GM18868 (cell line): Measurements from ENCODE around the gene TSNAX.
"Not testable (repeated sequence)": the region's sequence is repeated elsewhere in the genome, so short reads cannot be mapped to it uniquely, and the experiment has no call there.

Experiments
- ATAC-seq: cut with Tn5 transposase; IDR thresholded peaks from one replicate; pipeline ENCODE4 v1.9.1; 2021; ENCODE audit warnings: mild to moderate bottlenecking, moderate library complexity; ENCODE audit not compliant: unreplicated experiment

Gene TSNAX, protein sequence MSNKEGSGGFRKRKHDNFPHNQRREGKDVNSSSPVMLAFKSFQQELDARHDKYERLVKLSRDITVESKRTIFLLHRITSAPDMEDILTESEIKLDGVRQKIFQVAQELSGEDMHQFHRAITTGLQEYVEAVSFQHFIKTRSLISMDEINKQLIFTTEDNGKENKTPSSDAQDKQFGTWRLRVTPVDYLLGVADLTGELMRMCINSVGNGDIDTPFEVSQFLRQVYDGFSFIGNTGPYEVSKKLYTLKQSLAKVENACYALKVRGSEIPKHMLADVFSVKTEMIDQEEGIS

DNA sequence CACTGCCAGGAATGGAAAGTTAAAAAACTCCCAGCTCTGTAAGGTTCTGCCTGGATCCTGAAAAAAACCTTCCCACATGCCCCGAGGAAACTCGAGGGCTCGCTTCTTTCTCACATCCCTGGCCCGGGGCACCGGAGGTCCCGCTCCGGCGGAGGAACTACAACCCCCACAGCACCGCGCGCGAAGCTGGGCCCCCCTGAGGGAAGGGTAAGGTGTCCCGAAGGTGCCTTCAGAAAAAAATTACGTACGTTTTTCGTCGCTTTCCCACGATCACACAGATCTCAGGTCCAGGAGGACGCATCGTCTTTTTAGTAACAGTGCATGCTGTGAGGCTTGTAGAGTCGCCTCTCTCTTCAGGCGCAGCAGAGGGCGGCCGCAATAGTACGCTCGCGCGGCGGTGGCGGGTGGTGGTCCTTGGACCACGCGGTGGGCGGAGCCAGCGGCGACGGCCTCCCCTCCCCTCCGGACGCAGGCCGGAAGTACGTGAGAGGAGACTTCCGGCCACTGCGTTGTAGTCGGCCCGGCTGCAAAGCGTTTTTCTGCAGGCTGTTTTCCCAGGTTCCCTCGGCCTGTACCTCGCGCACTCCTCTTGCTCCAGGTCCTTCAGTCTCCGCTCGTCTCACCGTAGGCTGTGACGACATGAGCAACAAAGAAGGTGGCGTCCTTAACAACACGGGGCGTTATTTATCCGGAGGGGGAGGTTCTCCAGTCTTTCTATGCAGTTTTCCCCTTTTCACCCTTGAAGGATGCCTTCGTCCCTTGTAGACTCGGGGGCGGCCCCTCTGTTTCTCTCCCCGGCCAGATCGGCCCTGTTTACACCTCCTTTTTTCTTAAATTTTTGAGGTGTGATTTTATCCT lies at the start of gene TSNAX:
Gene TSNAX, plus strand, starts transcription at position 498 of the 858 bp plus-strand sequence. Its CDS starts 142 bp downstream, at position 640.
- ATAC-seq, result peak; percentile 96

DNA sequence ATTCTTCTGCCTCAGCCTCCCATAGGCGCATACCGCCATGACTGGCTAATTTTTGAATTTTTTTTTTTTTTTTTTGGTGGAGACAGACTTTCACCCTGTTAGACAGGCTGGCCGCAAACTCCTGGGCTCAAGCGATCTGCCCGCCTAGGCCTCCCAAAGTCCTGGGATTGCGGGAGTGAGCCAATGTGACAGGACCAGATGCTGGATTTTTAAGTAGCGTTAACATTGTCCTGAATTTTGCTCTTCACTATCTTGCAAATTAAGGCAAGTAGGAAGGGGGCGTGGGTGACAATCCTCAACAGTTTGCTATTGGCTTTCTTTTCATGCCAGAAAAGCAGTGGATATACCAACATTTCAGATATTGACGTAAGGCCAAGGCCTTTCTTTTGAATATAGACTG lies 49.7 kb upstream of the TSNAX start:
- ATAC-seq, result no peak

DNA sequence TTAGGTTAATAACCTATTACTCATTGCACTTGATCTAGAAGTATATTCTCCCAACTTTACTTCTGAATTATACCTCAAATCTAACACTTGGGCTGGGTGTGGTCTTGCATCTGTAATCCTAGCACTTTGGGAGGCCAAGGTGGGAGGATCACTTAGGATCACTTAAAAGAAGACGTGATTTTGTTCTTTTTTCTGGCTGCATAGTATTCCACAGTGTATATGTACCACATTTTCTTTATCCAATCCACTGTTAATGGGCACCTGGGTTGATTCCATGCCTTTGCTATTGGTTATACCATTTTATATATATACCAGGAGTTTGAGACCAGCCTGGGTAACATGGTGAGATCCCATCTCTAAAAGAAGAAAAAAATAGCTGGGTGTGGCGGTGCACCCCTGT lies 48.5 kb upstream of the TSNAX start:
- ATAC-seq, result no peak

DNA sequence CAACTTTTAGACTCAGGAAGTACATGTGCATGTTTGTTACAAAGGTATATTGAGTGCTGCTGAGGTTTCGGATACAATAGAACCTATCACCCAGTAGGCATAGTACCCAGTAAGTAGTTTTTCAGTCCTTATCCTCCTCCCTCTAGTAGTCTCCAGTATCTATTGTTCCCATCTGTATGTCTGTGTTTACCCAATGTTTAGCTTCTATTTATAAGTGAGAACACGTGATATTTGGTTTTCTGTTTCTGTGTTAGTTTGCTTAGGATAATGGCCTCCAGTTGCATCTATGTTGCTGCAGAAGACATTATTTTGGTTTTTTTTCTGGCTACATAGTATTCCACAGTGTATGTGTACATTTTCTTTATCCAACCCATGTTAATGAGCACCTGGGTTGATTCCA lies 47.2 kb upstream of the TSNAX start:
- no peak for ATAC-seq

DNA sequence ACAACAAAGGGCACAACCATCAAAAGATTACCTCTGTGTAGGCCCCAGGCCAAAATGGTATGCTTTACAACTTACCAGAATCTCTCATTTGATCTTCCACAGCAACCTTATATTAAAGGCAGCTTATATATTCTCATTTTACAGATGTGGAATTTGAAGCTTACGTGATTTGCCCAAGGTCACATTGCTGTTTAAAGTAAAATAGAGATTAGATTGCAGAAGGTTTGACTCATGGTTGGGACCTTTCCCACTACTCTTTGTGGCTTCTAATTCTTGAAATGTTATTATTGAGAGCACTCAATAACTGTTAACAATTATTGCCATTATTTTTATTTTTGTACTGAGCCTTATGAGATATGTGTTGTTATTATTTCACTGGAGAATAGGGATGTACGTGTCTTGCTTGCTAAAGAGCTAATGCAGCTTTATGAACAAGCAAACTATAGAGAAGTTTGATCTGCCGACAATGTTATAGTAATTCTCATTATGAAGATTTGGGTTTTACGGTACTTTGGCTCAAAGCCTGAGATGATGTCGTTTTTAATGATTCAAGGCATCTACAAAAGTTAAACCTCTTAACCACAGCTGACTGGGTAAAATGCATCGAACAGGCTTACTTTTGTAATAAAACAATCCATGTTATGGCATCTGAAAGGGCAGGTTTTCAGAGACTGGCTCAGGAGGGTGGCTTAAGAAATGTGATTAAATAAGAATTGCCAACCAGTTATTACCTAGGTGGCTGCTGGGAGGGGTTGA lies 43.3 kb upstream of the TSNAX start:
- ATAC-seq, result no peak

DNA sequence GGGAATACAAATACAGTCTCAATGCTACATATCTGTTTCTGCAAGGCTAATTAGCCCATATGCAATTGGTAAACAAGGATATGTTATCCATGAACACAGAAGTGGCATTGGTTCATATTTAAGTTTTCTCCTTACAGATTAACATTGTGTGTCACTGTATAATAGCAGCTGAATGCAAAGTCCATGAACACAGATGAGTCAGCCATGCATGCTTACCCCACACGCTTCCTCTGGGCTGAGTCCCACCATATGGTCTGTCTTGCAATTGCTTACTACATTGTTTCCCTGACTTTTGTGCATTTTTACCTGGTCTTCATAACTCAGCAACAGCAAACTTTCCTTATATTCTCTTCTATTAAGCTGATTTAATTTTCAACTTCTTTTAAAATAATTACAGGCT lies 41.5 kb upstream of the TSNAX start:
- no peak for ATAC-seq

DNA sequence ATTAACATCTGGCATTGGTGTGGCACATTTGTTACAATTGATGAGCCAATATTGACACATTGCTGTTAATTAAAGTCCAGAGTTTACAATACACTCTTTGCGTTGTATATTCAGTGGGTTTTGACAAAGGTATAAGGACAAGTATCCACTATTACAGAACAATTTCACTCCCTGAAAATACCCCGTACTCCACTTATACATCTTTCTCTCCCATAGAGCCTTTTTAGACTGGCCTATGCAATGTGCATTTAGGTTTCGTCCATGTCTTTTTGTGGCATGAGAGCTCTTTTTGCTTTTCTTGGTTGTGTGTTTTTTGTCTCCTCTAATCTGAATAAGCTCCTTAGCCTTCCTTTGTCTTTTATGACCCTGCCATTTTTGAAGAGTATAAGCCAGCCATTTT lies 40.6 kb upstream of the TSNAX start:
- ATAC-seq, result no peak

DNA sequence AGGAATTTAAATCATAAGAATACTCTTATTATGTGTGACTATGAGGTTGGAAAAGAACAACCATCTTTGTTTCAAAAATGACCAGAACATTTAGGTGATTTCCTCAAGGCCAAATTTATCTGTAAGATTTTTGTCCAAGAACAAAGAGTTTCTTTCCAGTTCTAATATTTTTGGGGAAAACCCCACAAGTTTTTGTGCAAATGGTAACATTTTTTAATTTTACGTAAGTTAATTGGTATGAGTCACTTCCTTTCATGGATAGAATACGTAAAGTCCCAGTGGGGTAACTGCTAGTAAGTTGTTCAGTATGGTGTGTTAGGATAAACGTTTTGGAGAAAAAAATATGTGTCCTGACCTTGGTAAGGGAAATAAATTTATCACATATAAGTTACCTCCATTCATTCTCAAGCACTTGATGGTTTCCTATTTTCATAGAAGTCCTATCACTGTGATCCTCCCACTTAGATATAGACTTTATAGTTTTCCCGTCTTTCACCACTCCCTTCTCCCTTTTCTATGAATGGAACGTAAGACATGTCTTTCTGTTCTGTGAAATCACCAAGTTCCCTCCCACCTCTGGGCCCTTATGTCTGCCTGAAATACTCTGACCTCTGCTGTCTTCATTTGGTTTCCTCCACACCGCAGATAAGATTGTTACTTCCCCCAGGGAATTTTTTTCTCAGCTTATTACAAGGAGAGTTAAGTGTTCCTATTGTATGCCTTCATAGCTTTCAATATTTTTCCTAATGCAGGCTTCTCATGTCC lies 34.9 kb upstream of the TSNAX start:
- no peak for ATAC-seq

DNA sequence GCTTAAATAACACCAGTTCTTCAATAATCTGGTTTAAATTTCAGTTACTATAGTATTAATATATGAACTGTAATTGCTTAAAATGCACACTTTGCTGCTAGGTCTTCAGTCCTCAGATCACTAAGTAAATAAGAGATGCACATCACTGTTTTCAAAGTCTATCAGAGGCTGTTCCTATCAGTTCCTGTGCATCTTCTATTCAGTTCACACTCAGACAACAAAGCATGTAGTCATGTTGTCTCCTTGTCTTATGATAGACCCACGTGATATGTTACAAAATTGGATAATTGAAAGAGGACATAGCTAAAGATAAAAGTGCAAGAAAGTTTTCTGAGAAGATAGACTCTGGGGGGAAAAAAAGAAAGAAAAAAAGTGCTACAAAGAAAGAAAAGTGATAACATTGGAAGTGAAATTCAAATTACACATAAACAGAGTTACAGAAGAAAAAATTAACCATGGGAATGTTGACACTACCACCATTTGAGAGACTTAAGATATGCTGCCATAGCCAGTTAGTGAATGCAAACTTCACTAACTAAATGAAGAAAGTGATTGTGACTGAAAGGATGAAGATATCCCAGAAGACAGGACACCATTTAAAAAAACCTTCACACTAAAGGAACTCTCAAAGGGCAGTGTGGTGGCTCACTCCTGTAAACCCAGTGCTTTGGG lies 33.9 kb upstream of the TSNAX start:
- ATAC-seq, result no peak

DNA sequence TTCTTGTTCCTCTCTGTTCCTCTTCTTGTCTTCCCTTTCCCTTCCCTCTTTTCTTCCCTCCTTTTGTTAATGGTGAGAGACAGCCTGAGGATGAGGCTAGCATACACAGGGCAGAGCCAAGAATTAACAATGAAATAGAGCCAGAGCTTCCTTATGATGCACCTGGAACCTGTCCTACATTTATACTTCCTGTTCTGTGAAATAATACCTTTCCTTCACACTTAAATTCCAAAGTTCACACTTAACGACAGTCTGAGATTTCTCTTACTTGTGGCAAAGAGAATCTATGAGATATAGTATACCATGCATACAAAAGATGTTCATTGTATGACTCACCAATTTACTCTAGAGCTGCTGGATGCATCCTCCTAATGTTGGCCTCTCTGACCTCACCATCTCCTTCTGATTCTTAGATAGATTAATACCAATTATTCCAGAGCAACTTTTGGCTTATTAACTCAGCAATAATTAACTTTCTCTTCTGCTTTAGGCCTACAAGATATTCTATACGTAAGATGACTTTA lies 30.8 kb upstream of the TSNAX start:
- no peak for ATAC-seq

DNA sequence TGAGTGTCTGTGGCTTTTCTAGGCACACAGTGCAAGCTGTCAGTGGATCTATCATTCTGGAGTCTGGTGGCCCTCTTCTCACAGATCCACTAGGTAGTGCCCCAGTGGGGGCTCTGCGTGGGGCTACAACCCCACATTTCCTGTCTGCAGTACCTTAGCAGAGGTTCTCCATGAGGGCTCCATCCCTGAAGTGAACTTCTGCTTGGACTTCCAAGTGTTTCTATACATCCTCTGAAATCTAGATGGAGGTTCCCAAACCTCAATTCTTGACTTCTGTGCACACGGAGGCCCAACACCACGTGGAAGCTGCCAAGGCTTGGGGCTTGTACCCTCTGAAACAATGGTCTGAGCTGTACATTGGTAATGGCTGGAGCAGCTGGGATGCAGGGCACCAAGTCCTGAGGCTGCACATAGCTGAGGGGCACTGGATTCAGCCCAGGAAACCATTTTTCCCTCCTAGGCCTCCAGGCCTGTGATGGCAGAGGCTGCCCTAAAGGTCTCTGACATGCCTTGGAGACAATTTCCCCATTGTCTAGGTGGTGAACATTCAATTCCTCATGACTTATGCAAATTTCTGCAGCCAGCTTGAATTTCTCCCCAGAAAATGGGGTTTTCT lies 29.2 kb upstream of the TSNAX start:
- ATAC-seq, result no peak

DNA sequence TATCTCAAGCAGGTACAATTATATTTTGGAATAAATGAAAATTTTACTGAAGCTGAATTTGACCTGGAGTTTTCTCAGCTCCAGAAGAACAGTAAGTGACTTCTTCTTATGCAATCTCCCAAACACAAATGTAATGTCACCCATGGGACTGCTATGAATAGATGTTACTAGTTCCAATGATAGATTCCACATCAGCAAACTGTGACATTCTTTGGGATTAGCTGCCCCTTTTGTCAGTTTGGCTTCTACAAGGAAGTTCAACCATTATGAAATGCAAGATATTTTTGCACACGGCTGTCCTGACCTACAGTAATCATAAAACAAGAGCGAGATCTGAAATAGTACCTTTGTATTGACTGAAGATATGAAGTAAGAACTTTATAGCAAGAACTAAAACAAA lies 27.8 kb upstream of the TSNAX start:
- no peak for ATAC-seq

DNA sequence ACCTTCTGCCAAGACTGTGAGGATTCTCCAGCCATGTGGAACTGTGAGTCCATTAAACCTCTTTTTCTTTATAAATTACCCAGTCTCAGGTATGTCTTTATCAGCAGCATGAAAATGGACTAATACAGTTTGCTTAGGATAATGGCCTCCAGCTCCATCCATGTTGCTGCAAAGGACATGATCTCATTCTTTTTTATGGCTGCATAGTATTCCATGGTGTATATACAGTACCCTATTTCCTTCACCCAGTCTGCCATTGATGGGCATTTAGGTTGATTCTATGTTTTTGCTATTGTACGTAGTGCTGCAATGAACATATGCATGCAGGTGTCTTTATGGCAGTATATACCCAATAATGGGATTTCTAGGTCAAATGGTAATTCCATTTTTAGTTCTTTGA lies 25.3 kb upstream of the TSNAX start:
- ATAC-seq, result not testable (repeated sequence)

DNA sequence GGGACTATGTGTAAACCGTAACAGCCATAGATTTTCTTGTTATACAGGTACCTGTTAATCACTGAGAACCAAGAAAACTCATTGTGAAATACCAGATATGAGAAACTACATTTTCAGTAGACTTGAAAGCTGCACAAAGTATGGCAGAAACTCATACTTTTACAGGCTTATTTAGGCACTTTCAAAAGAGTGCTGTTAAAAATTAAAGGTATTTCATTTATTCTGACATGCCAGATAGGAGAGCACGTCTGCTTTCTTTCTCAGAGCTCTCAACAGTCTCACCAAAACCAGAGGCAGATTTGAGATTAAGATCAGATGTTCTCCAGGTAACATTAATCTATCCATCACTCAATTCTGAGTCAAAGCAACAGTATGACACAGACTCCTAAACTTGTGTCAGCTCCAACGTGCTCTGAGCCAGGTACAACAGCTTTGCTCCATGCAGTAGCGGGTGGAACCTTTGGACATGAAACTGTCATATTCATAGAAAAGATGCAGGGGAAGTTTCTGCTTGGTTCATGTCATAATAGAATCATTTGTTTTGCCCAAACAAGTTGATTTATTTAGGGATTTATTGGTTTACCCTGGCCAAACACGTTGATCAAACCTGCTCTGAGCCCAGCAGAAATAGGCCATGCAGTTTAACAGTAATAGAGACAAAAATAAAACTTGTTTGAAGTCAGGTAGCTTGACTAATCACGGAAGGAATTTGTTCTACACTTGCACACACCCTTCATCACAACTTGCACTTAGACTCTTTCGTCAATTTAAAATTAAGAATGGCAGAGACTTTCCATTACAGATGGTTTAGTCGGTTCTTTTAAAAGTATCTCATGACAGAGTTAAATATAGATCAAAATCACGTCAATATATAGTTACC lies 20.8 kb upstream of the TSNAX start:
- ATAC-seq, result no peak

DNA sequence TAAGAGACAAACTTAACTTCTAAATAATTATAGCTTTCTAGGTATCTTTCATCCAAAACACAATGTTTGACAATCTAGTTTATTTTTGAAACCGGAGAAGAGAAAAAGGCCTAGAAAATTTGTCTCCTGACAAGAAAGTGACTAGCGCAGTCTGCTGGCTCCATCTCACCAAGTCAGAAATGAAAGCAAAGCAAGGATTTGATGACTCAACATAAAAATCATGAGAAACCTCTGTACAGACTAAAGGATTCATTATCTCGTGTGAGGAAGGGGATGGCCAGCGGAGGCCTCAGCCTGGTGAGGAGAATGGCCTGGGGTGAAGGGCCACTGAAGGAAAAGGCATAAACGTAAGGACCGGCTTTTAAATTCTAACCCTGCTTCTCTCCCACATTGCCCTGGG lies 20.0 kb upstream of the TSNAX start:
- ATAC-seq, result no peak

DNA sequence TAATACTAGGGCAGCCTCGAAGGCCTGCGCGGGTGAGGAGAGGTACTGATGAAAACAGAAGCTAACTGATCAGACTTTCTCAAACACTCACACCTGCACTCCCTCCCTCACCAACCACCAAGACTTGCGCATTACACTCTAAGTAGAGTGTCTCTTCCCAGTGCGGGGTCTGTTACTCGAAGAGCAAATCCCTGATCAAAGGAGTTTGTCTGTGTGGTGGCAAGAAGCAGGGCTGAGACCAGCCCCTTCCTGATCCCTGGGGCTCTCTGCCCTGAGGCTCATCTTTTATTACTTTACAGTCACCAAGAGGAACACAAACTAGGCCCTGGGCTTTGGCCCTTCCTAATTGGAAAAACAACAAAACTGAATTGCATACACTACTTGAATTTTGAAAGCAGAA lies 19.5 kb upstream of the TSNAX start:
- ATAC-seq, result no peak

DNA sequence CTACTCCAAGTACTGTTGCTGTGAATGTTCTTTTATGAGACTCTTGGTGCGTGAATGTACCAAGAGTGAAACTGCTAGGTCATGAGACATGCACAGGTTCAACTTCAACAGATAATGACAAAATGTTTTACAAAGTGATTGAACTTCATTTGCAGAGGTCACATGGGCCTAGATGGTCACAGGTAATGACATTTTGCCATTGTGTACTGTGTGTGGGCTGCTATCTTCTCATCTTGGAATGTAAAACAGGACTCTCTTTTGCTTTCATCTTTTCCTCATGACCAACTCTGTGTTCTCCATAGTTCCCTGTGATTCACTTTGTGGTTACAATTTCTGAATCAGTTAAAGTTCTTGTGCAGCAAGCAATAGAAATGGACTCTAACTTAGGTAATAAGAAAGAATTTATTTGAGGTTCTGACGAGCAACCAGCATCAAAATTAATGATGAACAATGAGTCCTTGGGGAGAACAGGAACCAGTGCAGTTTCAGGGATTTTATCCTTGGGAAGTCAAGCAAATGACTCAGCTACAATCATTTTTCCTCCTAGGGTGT lies 16.2 kb upstream of the TSNAX start:
- ATAC-seq, result peak; percentile 67

DNA sequence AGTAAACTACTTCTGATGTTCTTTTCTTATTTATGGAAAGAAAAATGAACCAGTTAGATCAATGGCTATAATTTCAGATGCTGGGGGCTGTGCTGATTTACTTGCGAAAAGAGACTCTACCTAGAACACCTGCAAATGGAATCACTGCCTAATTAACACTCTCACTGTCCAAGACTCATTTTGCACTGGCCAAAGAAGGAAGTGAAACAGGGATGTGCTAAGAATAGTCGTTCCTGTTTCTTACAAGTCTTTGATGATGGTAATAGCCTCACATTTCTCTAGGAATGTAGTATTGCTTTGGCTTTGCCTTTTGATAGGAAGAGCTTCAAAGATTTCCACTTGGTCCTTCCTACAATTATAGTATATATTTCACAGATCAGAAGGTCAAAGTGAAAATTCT lies 12.7 kb upstream of the TSNAX start:
- peak; percentile 79 for ATAC-seq
